HL-60 (cell line): ENCODE measurements around the gene TASP1.

ENCODE experiments used
- GABPA ChIP-seq: IDR thresholded peaks from 2 replicates; pipeline ENCODE4 v1.6.1; 2012; ENCODE audit warnings: low read depth
- POLR2AphosphoS5 ChIP-seq: IDR thresholded peaks from 2 replicates; pipeline ENCODE4 v1.6.1; 2012; ENCODE audit warnings: low read depth
- TF ChIP-seq, protein P1 (sequence below): IDR thresholded peaks from one replicate; pipeline ENCODE4 v1.5.1; 2011; ENCODE audit warnings: low read length, control low read depth, inconsistent platforms; ENCODE audit not compliant: insufficient read depth
- TF ChIP-seq, protein P2 (sequence below): IDR thresholded peaks from 2 replicates; pipeline ENCODE4 v1.6.1; 2012; ENCODE audit warnings: low read depth; ENCODE audit not compliant: insufficient replicate concordance

DNA sequence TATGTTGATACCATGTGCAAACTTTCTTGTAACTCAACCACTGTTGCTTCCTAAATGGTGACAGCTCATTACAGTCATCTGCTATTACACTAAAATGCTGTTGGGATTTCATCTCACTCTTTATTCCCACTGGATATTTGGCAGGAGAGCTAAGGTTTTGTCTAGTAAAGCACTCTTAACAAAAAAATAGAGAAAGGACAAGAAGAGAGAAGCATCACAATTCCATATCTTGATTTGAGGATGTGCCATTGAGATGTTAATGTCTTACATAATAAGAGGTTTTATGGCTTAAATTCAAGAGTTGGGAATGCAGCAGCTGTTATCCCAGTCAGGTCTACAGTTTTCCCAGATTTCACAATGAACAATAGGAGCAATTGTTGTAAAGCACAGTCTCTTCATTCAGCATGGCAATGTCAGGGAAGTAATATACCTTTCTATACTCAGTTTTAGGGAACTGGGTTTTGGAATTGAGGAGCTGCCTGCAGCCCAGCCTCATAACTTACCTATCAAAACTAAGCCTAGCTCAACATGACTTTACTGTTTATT, 282.7 kb downstream of the TASP1 start:
- TF ChIP-seq, protein P1, sequence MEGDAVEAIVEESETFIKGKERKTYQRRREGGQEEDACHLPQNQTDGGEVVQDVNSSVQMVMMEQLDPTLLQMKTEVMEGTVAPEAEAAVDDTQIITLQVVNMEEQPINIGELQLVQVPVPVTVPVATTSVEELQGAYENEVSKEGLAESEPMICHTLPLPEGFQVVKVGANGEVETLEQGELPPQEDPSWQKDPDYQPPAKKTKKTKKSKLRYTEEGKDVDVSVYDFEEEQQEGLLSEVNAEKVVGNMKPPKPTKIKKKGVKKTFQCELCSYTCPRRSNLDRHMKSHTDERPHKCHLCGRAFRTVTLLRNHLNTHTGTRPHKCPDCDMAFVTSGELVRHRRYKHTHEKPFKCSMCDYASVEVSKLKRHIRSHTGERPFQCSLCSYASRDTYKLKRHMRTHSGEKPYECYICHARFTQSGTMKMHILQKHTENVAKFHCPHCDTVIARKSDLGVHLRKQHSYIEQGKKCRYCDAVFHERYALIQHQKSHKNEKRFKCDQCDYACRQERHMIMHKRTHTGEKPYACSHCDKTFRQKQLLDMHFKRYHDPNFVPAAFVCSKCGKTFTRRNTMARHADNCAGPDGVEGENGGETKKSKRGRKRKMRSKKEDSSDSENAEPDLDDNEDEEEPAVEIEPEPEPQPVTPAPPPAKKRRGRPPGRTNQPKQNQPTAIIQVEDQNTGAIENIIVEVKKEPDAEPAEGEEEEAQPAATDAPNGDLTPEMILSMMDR, result no peak
- no peak for TF ChIP-seq POLR2AphosphoS5
- TF ChIP-seq, protein P2, sequence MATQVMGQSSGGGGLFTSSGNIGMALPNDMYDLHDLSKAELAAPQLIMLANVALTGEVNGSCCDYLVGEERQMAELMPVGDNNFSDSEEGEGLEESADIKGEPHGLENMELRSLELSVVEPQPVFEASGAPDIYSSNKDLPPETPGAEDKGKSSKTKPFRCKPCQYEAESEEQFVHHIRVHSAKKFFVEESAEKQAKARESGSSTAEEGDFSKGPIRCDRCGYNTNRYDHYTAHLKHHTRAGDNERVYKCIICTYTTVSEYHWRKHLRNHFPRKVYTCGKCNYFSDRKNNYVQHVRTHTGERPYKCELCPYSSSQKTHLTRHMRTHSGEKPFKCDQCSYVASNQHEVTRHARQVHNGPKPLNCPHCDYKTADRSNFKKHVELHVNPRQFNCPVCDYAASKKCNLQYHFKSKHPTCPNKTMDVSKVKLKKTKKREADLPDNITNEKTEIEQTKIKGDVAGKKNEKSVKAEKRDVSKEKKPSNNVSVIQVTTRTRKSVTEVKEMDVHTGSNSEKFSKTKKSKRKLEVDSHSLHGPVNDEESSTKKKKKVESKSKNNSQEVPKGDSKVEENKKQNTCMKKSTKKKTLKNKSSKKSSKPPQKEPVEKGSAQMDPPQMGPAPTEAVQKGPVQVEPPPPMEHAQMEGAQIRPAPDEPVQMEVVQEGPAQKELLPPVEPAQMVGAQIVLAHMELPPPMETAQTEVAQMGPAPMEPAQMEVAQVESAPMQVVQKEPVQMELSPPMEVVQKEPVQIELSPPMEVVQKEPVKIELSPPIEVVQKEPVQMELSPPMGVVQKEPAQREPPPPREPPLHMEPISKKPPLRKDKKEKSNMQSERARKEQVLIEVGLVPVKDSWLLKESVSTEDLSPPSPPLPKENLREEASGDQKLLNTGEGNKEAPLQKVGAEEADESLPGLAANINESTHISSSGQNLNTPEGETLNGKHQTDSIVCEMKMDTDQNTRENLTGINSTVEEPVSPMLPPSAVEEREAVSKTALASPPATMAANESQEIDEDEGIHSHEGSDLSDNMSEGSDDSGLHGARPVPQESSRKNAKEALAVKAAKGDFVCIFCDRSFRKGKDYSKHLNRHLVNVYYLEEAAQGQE, result no peak
- no peak for TF ChIP-seq GABPA
